GM23338 (cell line): ENCODE data around the gene GNB1L. TPM values are rescaled to one million over a fixed set of nuclear protein-coding genes. Genes with fewer than 3 reads are reported as not detected.

Experiments used
- ATAC-seq: fragments of 200-7000 bp; cut with Tn5 transposase; 3 replicates; pipeline ENCODE4 v1.9.1; 2020
- DNase-seq: peaks from one replicate; pipeline ENCODE4 v3.0.0-alpha.2; 2015; ENCODE audit warnings: low spot score
- H2AFZ ChIP-seq: fragments of 200-600 bp; sonication (generic); 2 replicates; pipeline ENCODE4 v1.8.0; 2016; ENCODE audit warnings: antibody characterized with exemption, mild to moderate bottlenecking, moderate library complexity
- H3F3A ChIP-seq: fragments of 200-600 bp; sonication (generic); replicated peaks from 2 replicates; pipeline ENCODE4 v1.8.0; 2017; ENCODE audit warnings: antibody characterized with exemption, mixed run types, low read depth
- H3K27ac ChIP-seq: fragments of 200-600 bp; sonication (generic); 2 replicates; pipeline ENCODE4 v1.6.1; 2016; ENCODE audit warnings: low read depth
- H3K27me3 ChIP-seq: fragments of 200-600 bp; sonication (generic); 2 replicates; pipeline ENCODE4 v1.8.0; 2016; ENCODE audit warnings: mild to moderate bottlenecking, mixed run types, moderate library complexity; ENCODE audit not compliant: insufficient read depth
- H3K36me3 ChIP-seq: fragments of 200-600 bp; sonication (generic); 2 replicates; pipeline ENCODE4 v1.8.0; 2016; ENCODE audit warnings: mild to moderate bottlenecking; ENCODE audit not compliant: insufficient read depth
- H3K4me1 ChIP-seq: fragments of 200-600 bp; sonication (generic); 2 replicates; pipeline ENCODE4 v1.8.0; 2016; ENCODE audit warnings: mild to moderate bottlenecking, moderate library complexity; ENCODE audit not compliant: insufficient read depth
- H3K4me2 ChIP-seq: fragments of 200-600 bp; sonication (generic); 2 replicates; pipeline ENCODE4 v1.7.1; 2017; ENCODE audit warnings: mixed run types
- H3K4me3 ChIP-seq: fragments of 200-600 bp; sonication (generic); 2 replicates; pipeline ENCODE4 v1.6.1; 2016; ENCODE audit warnings: mixed run types
- H3K79me2 ChIP-seq: fragments of 200-600 bp; sonication (generic); replicated peaks from 2 replicates; pipeline ENCODE4 v1.8.0; 2017; ENCODE audit warnings: mild to moderate bottlenecking; ENCODE audit not compliant: insufficient read depth
- H3K9me2 ChIP-seq: fragments of 200-600 bp; sonication (generic); 2 replicates; pipeline ENCODE4 v1.8.0; 2017; ENCODE audit not compliant: insufficient read depth
- H4K20me1 ChIP-seq: fragments of 200-600 bp; sonication (generic); replicated peaks from 2 replicates; pipeline ENCODE4 v1.8.0; 2017; ENCODE audit warnings: mild to moderate bottlenecking; ENCODE audit not compliant: insufficient read depth
- H3K27ac Mint-ChIP-seq: 2 replicates; pipeline ENCODE4 v1.8.0; 2020; ENCODE audit warnings: inconsistent platforms, mild to moderate bottlenecking, moderate library complexity, mixed read lengths
- H3K27me3 Mint-ChIP-seq: 3 replicates; pipeline ENCODE4 v1.8.0; 2022; ENCODE audit warnings: low read depth, mild to moderate bottlenecking, moderate library complexity, mixed read lengths, inconsistent platforms; ENCODE audit not compliant: insufficient read depth, poor library complexity
- H3K36me3 Mint-ChIP-seq: 3 replicates; pipeline ENCODE4 v1.8.0; 2021; ENCODE audit warnings: low read depth, mild to moderate bottlenecking, inconsistent platforms, moderate library complexity, mixed read lengths
- H3K4me1 Mint-ChIP-seq: 3 replicates; pipeline ENCODE4 v1.8.0; 2020; ENCODE audit warnings: mild to moderate bottlenecking, inconsistent platforms, mixed read lengths
- H3K4me3 Mint-ChIP-seq: 3 replicates; pipeline ENCODE4 v1.8.0; 2021; ENCODE audit warnings: moderate library complexity, mild to moderate bottlenecking, inconsistent platforms, mixed read lengths
- H3K9me3 Mint-ChIP-seq: 3 replicates; pipeline ENCODE4 v1.8.0; 2020; ENCODE audit warnings: moderate library complexity, mild to moderate bottlenecking, inconsistent platforms, mixed read lengths
- CREB1 ChIP-seq: fragments of 250-450 bp; sonication (Bioruptor Pico); IDR thresholded peaks from 2 replicates; pipeline ENCODE4 v1.5.0; 2020; ENCODE audit warnings: low read depth, mild to moderate bottlenecking, moderate library complexity
- CTCF ChIP-seq, 2 experiments: fragments of 200-600 bp in 1 of 2; sonication (generic) in 1 of 2; conservative IDR thresholded peaks; 2 replicates each; pipeline versions ENCODE4 v1.5.1 to v1.6.1; 2016 to 2017; ENCODE audit warnings: antibody characterized with exemption in 2 of 2, low read depth in 2 of 2, mild to moderate bottlenecking in 2 of 2, moderate library complexity in 1 of 2
- ETS1 ChIP-seq: IDR thresholded peaks from 2 replicates; pipeline ENCODE4 v1.6.1; 2016; ENCODE audit warnings: antibody characterized with exemption
- EZH2phosphoT487 ChIP-seq: fragments of 200-600 bp; sonication (generic); IDR thresholded peaks from one replicate; pipeline ENCODE4 v1.8.1; 2018; ENCODE audit warnings: antibody characterized with exemption; ENCODE audit not compliant: unreplicated experiment
- JUNB ChIP-seq: IDR thresholded peaks from one replicate; pipeline ENCODE4 v1.6.1; 2016; ENCODE audit warnings: antibody characterized with exemption; ENCODE audit not compliant: unreplicated experiment
- NANOG ChIP-seq: IDR thresholded peaks from 2 replicates; pipeline ENCODE4 v1.6.1; 2016; ENCODE audit warnings: antibody characterized with exemption, borderline replicate concordance
- POLR2AphosphoS5 ChIP-seq: IDR thresholded peaks from 2 replicates; pipeline ENCODE4 v1.6.1; 2016; ENCODE audit warnings: antibody characterized with exemption, low read depth
- REST ChIP-seq: IDR thresholded peaks from one replicate; pipeline ENCODE4 v1.6.1; 2018; ENCODE audit warnings: antibody characterized with exemption; ENCODE audit not compliant: unreplicated experiment
- ZNF114 ChIP-seq: fragments of 250-450 bp; sonication (Bioruptor Pico); IDR thresholded peaks from 2 replicates; pipeline ENCODE4 v1.5.0; 2020; ENCODE audit warnings: mild to moderate bottlenecking, moderate library complexity
- ZNF331 ChIP-seq: fragments of 250-450 bp; sonication (Bioruptor Pico); IDR thresholded peaks from 2 replicates; pipeline ENCODE4 v1.5.0; 2020; ENCODE audit warnings: low read depth, mild to moderate bottlenecking, moderate library complexity
- polyA plus RNA-seq: library from polyadenylated mRNA; unstranded; fragments of >200 nt; fragmentation: Nextera tagmentation; extraction: Ambion mirVana; gene quantifications from 2 replicates; pipeline ENCODE4 v1.2.1, GENCODE V29; 2016
- total RNA-seq: library from RNA; depleted of rRNA; stranded (reverse); fragments of >200 nt; shearing (Covaris generic); gene quantifications from 2 replicates; pipeline ENCODE4 v1.2.3, GENCODE V29; 2014

GNB1L gene
- total and polyA plus RNA-seq, 2 experiments from 2014 or later = 15.2 to 27.8 TPM

- TF ChIP-seq REST (no peak), CTCF (conservative IDR thresholded peaks at IDR 0.05; ENCODE audit: low read depth in 2 of 2) (no peak), ZNF114 (CRISPR knock-in tag) (no peak), JUNB (no peak), CREB1 (CRISPR knock-in tag) (no peak), EZH2phosphoT487 (no peak)
Measured at GRCh38 chr22:19739448-19739895, 115.2 kb downstream of the GNB1L start (continued).

GRCh38 chr22:19738664-19739447, 115.8 kb downstream of the GNB1L start:
- no peaks in the 10 kb centered on the region for H4K20me1 ChIP-seq

More at GRCh38 chr22:19738664-19739447, 115.8 kb downstream of the GNB1L start:
- H3K27me3 ChIP-seq = no peaks in the 10 kb centered on the region
- H3K27me3 Mint-ChIP-seq = peaks cover 7% of the 10 kb centered on the region
- H3K4me3 ChIP-seq = no peak overlapping the region
- no peak overlapping the region for H3K4me3 Mint-ChIP-seq
- H3K79me2 ChIP-seq = no peaks in the 10 kb centered on the region
- TF ChIP-seq NANOG (no peak), REST (no peak), JUNB (no peak), ZNF331 (no peak), CTCF (conservative IDR thresholded peaks at IDR 0.05; ENCODE audit: low read depth in 2 of 2) (no peak), EZH2phosphoT487 (no peak), ETS1 (no peak), POLR2AphosphoS5 (no peak)
- DNase-seq (no peak), ATAC-seq (peak; percentile 11; the same call in 2 of the 3 replicates)
- H3K27ac ChIP-seq = no peak overlapping the region
- H3F3A ChIP-seq = no peaks in the 10 kb centered on the region
- no peaks in the 10 kb centered on the region for H3K4me1 ChIP-seq
- no peaks in the 10 kb centered on the region for H3K9me2 ChIP-seq
- H3K4me1 Mint-ChIP-seq = peaks cover 6% of the 10 kb centered on the region
- no peak overlapping the region for H2AFZ ChIP-seq
- no peaks in the 10 kb centered on the region for H3K9me3 Mint-ChIP-seq
- no peaks in the 10 kb centered on the region for H3K36me3 Mint-ChIP-seq
- H3K4me2 ChIP-seq = no peak overlapping the region
- no peak overlapping the region for H3K27ac Mint-ChIP-seq
- H3K36me3 ChIP-seq = no peaks in the 10 kb centered on the region
